ENCODE results near the gene PDLIM3. TPM values are rescaled to one million over a fixed set of nuclear protein-coding genes. Genes with fewer than 3 reads are reported as not detected.

The PDLIM3 gene
- total RNA-seq, 4 donors from 2014 or later, result 15.1 to 73.0 (median 45.2) TPM

GRCh38 chr4:185481401-185481800, 53.9 kb downstream of the PDLIM3 start:
- TF ChIP-seq POLR2A (IDR thresholded peaks at IDR 0.05), result no peak
- no peak for TF ChIP-seq CTCF (IDR thresholded peaks at IDR 0.05)
- Histone ChIP-seq H3K4me1 (no peaks in the 10 kb centered on the region), H3K27ac (no peak overlapping the region), H3K9me3 (no peaks in the 10 kb centered on the region), H3K27me3 (no peaks in the 10 kb centered on the region), H3K36me3 (no peaks in the 10 kb centered on the region), H3K4me3 (no peak overlapping the region)
- no peak for DNase-seq

DNA sequence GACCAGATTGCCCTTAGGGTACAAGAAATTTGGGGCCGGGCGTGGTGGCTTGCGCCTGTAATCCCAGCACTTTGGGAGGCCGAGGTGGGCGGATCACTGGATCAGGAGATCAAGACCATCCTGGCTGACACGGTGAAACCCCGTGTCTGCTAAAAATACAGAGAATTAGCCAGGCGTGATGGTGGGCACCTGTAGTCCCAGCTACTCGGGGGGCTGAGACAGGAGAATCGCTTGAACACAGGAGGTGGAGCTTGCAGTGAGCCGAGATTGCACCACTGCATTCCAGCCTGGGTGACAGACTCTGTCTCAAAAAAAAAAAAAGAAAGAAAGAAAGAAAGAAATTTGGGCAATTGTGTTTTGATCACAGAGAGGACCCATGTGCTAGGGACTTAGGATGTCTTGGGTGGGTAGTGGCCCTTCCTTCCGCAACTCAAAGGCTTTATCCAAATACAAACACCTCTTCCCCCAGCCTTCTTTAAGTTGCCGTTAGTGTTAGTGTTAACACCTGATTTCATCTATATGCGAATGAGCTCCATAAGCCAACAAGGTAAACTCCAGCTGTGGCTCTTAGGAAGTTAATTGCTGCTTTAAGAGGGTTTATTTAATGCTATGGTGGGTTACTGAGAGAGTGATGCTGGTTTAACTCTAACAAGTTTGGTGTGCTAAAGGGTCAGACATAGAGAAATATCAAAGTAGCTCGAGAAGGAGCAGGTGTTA, 55.1 kb downstream of the PDLIM3 start:
- no peaks in the 10 kb centered on the region for H3K36me3 ChIP-seq

DNA sequence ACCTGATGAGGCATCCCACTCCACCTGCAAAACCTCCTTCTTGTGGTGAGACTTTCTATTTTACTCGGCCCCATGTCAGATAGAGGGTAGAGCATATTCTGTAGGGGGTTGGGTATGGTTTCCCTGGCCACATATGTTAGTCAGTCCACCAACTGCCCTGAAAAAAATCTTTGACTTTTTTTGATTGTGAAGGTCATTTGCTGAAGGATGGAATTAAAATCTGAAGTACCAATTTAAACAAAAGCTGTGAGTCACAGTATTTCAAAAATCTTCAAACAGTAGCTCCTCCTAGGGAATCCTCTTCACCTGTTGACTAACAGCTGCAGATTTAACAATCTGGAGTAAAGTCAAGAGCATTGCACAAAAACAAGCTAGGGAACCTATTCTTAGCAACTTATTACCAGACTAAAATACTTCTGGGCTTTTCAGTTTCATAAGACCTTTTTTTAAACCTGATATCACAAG, 55.8 kb downstream of the PDLIM3 start:
- H3K4me3 ChIP-seq, result no peak overlapping the region
- no peaks in the 10 kb centered on the region for H3K4me1 ChIP-seq
- TF ChIP-seq POLR2A (IDR thresholded peaks at IDR 0.05) (no peak), CTCF (IDR thresholded peaks at IDR 0.05) (no peak)
- H3K27me3 ChIP-seq, result no peaks in the 10 kb centered on the region
- H3K27ac ChIP-seq, result no peak overlapping the region
- no peaks in the 10 kb centered on the region for H3K36me3 ChIP-seq
- no peaks in the 10 kb centered on the region for H3K9me3 ChIP-seq
- DNase-seq, result no peak

More for the DNA sequence above, 55.1 kb downstream of the PDLIM3 start:
- no peak for TF ChIP-seq POLR2A (IDR thresholded peaks at IDR 0.05)
- no peak for TF ChIP-seq CTCF (IDR thresholded peaks at IDR 0.05)
- Histone ChIP-seq H3K27ac (no peak overlapping the region), H3K4me3 (no peak overlapping the region), H3K27me3 (no peaks in the 10 kb centered on the region), H3K4me1 (no peaks in the 10 kb centered on the region), H3K9me3 (no peaks in the 10 kb centered on the region)
- DNase-seq, result no peak

DNA sequence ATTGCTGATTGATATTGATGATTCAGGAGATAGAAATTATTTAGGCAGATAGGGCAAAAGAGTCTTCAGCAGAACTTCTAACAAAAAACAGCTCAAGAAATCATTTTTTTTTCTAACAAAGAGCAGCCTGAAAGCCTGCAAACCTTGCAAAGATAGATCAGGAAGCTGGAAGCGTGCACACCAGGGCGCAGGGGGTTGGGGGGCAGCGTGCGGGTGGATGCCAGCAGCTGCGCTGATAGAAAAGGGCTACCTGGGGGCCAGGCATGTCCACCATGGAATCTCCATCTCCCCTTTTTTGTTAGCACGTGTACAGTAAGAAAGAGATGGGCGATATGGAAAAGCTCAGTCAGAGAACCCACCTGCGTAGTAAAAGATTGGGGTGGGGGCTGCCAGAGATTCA, 62.1 kb downstream of the PDLIM3 start:
- DNase-seq, result no peak
- no peak overlapping the region for H3K4me3 ChIP-seq
- no peaks in the 10 kb centered on the region for H3K9me3 ChIP-seq
- H3K36me3 ChIP-seq, result no peaks in the 10 kb centered on the region
- no peak overlapping the region for H3K27ac ChIP-seq
- TF ChIP-seq POLR2A (IDR thresholded peaks at IDR 0.05) (no peak), CTCF (IDR thresholded peaks at IDR 0.05) (no peak)
- peaks cover 0 to 13% (median 4%) of the 10 kb centered on the region in 4 donors for H3K4me1 ChIP-seq
- no peaks in the 10 kb centered on the region for H3K27me3 ChIP-seq

- no peak overlapping the region for H3K27ac ChIP-seq
- no peaks in the 10 kb centered on the region for H3K9me3 ChIP-seq
- no peaks in the 10 kb centered on the region for H3K36me3 ChIP-seq
- TF ChIP-seq POLR2A (IDR thresholded peaks at IDR 0.05) (no peak), CTCF (IDR thresholded peaks at IDR 0.05) (no peak)
- H3K4me1 ChIP-seq, result peaks cover 0 to 13% (median 4%) of the 10 kb centered on the region in 4 donors
- no peak for DNase-seq
- H3K4me3 ChIP-seq, result peak overlapping the region; percentile 70 to 88 (median 77)
- H3K27me3 ChIP-seq, result no peaks in the 10 kb centered on the region
Observed at GRCh38 chr4:185472103-185472542, 63.2 kb downstream of the PDLIM3 start.
